ENCODE results near the gene TRMT61B. TPM values are rescaled to one million over a fixed set of nuclear protein-coding genes. Genes with fewer than 3 reads are reported as not detected.

TRMT61B gene
- total RNA-seq, 1 donor from 2014 or later = 10.1 TPM

GRCh38 chr2:28906376-28906775 lies 36.3 kb upstream of the TRMT61B start:
- no peak for TF ChIP-seq CTCF (IDR thresholded peaks at IDR 0.05)
- H3K9me3 Mint-ChIP-seq (ENCODE audit: low read depth) = no peaks in the 10 kb centered on the region
- no peak for DNase-seq (ENCODE audit: low spot score)
- H3K27ac Mint-ChIP-seq (ENCODE audit: unreplicated experiment) = peak overlapping the region; percentile 65
- H3K4me1 Mint-ChIP-seq (ENCODE audit: low read depth) = peaks cover 30% of the 10 kb centered on the region
- no peaks in the 10 kb centered on the region for H3K27me3 Mint-ChIP-seq (ENCODE audit: low read depth)
- H3K36me3 Mint-ChIP-seq (ENCODE audit: low read depth) = peaks cover 33% of the 10 kb centered on the region
- H3K4me3 Mint-ChIP-seq (ENCODE audit: unreplicated experiment) = no peak overlapping the region

- no peak for TF ChIP-seq CTCF (IDR thresholded peaks at IDR 0.05)
- no peak overlapping the region for H3K4me3 Mint-ChIP-seq (ENCODE audit: unreplicated experiment)
- no peaks in the 10 kb centered on the region for H3K27me3 Mint-ChIP-seq (ENCODE audit: low read depth)
- H3K27ac Mint-ChIP-seq (ENCODE audit: unreplicated experiment) = peak overlapping the region; percentile 25
- DNase-seq (ENCODE audit: low spot score) = no peak
- peaks cover 38% of the 10 kb centered on the region for H3K4me1 Mint-ChIP-seq (ENCODE audit: low read depth)
- no peaks in the 10 kb centered on the region for H3K9me3 Mint-ChIP-seq (ENCODE audit: low read depth)
- peaks cover 33% of the 10 kb centered on the region for H3K36me3 Mint-ChIP-seq (ENCODE audit: low read depth)
These were observed 35.4 kb upstream of the TRMT61B start for GRCh38 chr2:28905533-28905932.

DNA sequence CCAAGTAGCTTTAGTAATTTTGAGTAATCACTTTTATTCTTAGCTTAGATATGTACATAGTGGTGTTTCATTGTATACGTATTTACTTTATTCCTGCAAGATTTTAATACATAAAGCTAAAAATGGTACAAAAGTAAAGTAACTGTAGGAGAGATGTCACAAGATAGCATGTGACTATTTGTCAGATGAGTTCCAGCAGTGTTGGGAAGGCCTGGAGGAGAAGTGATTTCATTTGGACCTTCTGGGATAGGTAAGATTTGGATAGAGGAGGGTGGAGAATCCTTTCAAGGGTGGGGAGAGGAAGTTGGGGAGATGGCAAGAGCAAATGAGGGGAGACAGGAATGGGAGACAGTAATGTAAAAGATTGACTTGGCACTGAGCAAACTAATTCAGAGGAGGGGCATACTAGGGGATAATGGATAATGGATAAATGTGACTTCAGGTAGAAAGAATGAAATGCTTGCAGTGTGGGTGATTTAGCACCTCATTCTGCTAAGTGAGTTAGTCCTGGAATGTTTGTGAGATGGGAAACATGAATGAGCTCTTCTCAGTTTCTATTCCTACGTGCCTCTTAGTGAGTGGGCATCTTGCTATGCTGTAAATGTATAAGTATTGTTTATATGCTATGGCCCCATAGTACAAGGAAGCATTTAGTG lies 34.8 kb upstream of the TRMT61B start:
- peaks cover 31% of the 10 kb centered on the region for H3K36me3 Mint-ChIP-seq (ENCODE audit: low read depth)

GRCh38 chr2:28904295-28904694 lies 34.2 kb upstream of the TRMT61B start:
- Mint-ChIP-seq H3K27ac (ENCODE audit: unreplicated experiment) (peak overlapping the region; percentile 85), H3K4me3 (ENCODE audit: unreplicated experiment) (no peak overlapping the region), H3K36me3 (ENCODE audit: low read depth) (peaks cover 25% of the 10 kb centered on the region), H3K4me1 (ENCODE audit: low read depth) (peaks cover 46% of the 10 kb centered on the region), H3K9me3 (ENCODE audit: low read depth) (no peaks in the 10 kb centered on the region), H3K27me3 (ENCODE audit: low read depth) (no peaks in the 10 kb centered on the region)
- no peak for TF ChIP-seq CTCF (IDR thresholded peaks at IDR 0.05)
- no peak for DNase-seq (ENCODE audit: low spot score)

More for the DNA sequence above, 34.8 kb upstream of the TRMT61B start:
- Mint-ChIP-seq H3K27ac (ENCODE audit: unreplicated experiment) (peak overlapping the region; percentile 85), H3K9me3 (ENCODE audit: low read depth) (no peaks in the 10 kb centered on the region), H3K4me3 (ENCODE audit: unreplicated experiment) (no peak overlapping the region), H3K27me3 (ENCODE audit: low read depth) (no peaks in the 10 kb centered on the region), H3K4me1 (ENCODE audit: low read depth) (peaks cover 40% of the 10 kb centered on the region)
- no peak for DNase-seq (ENCODE audit: low spot score)
- no peak for TF ChIP-seq CTCF (IDR thresholded peaks at IDR 0.05)

GRCh38 chr2:28902584-28902983 lies 32.5 kb upstream of the TRMT61B start:
- Mint-ChIP-seq H3K4me3 (ENCODE audit: unreplicated experiment) (no peak overlapping the region), H3K4me1 (ENCODE audit: low read depth) (peaks cover 61% of the 10 kb centered on the region), H3K9me3 (ENCODE audit: low read depth) (no peaks in the 10 kb centered on the region), H3K27me3 (ENCODE audit: low read depth) (no peaks in the 10 kb centered on the region), H3K36me3 (ENCODE audit: low read depth) (peaks cover 18% of the 10 kb centered on the region), H3K27ac (ENCODE audit: unreplicated experiment) (peak overlapping the region; percentile 12)
- no peak for TF ChIP-seq CTCF (IDR thresholded peaks at IDR 0.05)
- DNase-seq (ENCODE audit: low spot score) = no peak
